ENCODE data around the gene PLVAP.

PLVAP gene

GRCh38 chr19:17319473-17320238, 57.5 kb downstream of the PLVAP start:
- ChIA-PET CTCF (no interaction called here), POLR2A (interaction anchor here (1.0 to 3.0 kb wide), 2 partner anchors 11 to 13 kb away, joined by 3 to 15 read pairs; partner anchors contain the start of gene DDA1)
- TF ChIP-seq ZNF133 (tag by site-specific recombination; IDR thresholded peaks at IDR 0.05) (no peak), ZNF600 (tag by site-specific recombination; IDR thresholded peaks at IDR 0.05) (no peak), ZNF521 (tag by site-specific recombination; IDR thresholded peaks at IDR 0.05) (no peak), ZNF335 (tag by site-specific recombination; conservative IDR thresholded peaks at IDR 0.05) (no peak), ZFP69B (tag by site-specific recombination; IDR thresholded peaks at IDR 0.05) (no peak), TRIM28 (IDR thresholded peaks at IDR 0.05; ENCODE audit: borderline replicate concordance, low read length) (no peak), ZNF768 (tag by site-specific recombination; IDR thresholded peaks at IDR 0.05) (no peak), ZNF610 (tag by site-specific recombination; IDR thresholded peaks at IDR 0.05; ENCODE audit: borderline replicate concordance) (no peak), KLF16 (tag by site-specific recombination; IDR thresholded peaks at IDR 0.05) (no peak), ZIC2 (tag by site-specific recombination; IDR thresholded peaks at IDR 0.05) (no peak), ZNF513 (tag by site-specific recombination; IDR thresholded peaks at IDR 0.05) (no peak), ZNF785 (tag by site-specific recombination; IDR thresholded peaks at IDR 0.05) (no peak), IKZF3 (tag by site-specific recombination; IDR thresholded peaks at IDR 0.05) (no peak), HOXD13 (CRISPR knock-in tag; IDR thresholded peaks at IDR 0.05; ENCODE audit: borderline replicate concordance) (no peak), ZNF645 (tag by site-specific recombination; IDR thresholded peaks at IDR 0.05) (no peak), ZNF280D (tag by site-specific recombination; IDR thresholded peaks at IDR 0.05) (no peak)

GRCh38 chr19:17318966-17319365, 58.2 kb downstream of the PLVAP start:
- no peaks in the 10 kb centered on the region for H3K9me3 ChIP-seq (ENCODE audit: control insufficient read depth, insufficient read depth, low read depth, low read length)
- H3K4me3 ChIP-seq (ENCODE audit: low read depth, low read length): no peak overlapping the region
- POLR2A ChIA-PET: interaction anchor here (1.0 to 3.1 kb wide), 3 partner anchors 9 to 14 kb away, joined by 3 to 15 read pairs (median 13); partner anchors contain the start of gene DDA1
- no peaks in the 10 kb centered on the region for H3K4me1 ChIP-seq (ENCODE audit: control insufficient read depth, insufficient read depth, low read length)
- H3K36me3 ChIP-seq (ENCODE audit: control insufficient read depth in 2 of 2, insufficient read depth in 1 of 2, low read length in 2 of 2): peaks cover 3 to 56% of the 10 kb centered on the region in 2 experiments; a peak in 2 of 3 replicates
- CTCF ChIA-PET: no interaction called here
- no peak overlapping the region for H3K27ac ChIP-seq (ENCODE audit: extremely low read depth, low read depth, low read length)
- 0 out of 2 replicates have a peak, but pooled peaks have one; percentile 12 for TF ChIP-seq GLIS1 (tag by site-specific recombination; IDR thresholded peaks at IDR 0.05)
- TF ChIP-seq ZNF488 (tag by site-specific recombination; IDR thresholded peaks at IDR 0.05): no peak

More at GRCh38 chr19:17319473-17320238, 57.5 kb downstream of the PLVAP start:
- H3K36me3 ChIP-seq (ENCODE audit: control insufficient read depth in 2 of 2, insufficient read depth in 1 of 2, low read length in 2 of 2): peaks cover 3 to 49% of the 10 kb centered on the region in 2 experiments; a peak in 2 of 3 replicates
- no peaks in the 10 kb centered on the region for H3K9me3 ChIP-seq (ENCODE audit: control insufficient read depth, insufficient read depth, low read depth, low read length)
- no peak overlapping the region for H3K4me3 ChIP-seq (ENCODE audit: low read depth, low read length)
- no peaks in the 10 kb centered on the region for H3K4me1 ChIP-seq (ENCODE audit: control insufficient read depth, insufficient read depth, low read length)
- H3K27ac ChIP-seq (ENCODE audit: extremely low read depth, low read depth, low read length): no peak overlapping the region

Measured in HEK293 (cell line).